HL-60 (cell line): ENCODE results near the gene GPX4.

ENCODE experiments used
- DNase-seq, 2 experiments: peaks; one replicate each; pipeline ENCODE4 v3.0.0-alpha.2; 2010 to 2020; ENCODE audit warnings: low read depth in 1 of 2, low spot score in 1 of 2
- H3K27ac ChIP-seq: fragments of 250-450 bp; sonication (Bioruptor Pico); replicated peaks from 2 replicates; pipeline ENCODE4 v1.5.1; 2020; ENCODE audit warnings: mild to moderate bottlenecking, moderate library complexity
- H3K27me3 ChIP-seq: fragments of 250-450 bp; sonication (Bioruptor Pico); 2 replicates; pipeline ENCODE4 v1.5.1; 2021; ENCODE audit warnings: mild to moderate bottlenecking, moderate library complexity; ENCODE audit not compliant: insufficient read depth, poor library complexity, severe bottlenecking
- H3K4me3 ChIP-seq: replicated peaks from 2 replicates; pipeline ENCODE4 v1.5.1; 2011; ENCODE audit warnings: mild to moderate bottlenecking, control low read depth, low read length; ENCODE audit not compliant: insufficient read depth
- GABPA ChIP-seq: IDR thresholded peaks from 2 replicates; pipeline ENCODE4 v1.6.1; 2012; ENCODE audit warnings: low read depth
- POLR2AphosphoS5 ChIP-seq: IDR thresholded peaks from 2 replicates; pipeline ENCODE4 v1.6.1; 2012; ENCODE audit warnings: low read depth
- SPI1 ChIP-seq: IDR thresholded peaks from 2 replicates; pipeline ENCODE4 v1.6.1; 2012; ENCODE audit warnings: low read depth, mild to moderate bottlenecking, borderline replicate concordance
- TF ChIP-seq, protein P1 (sequence below): IDR thresholded peaks from one replicate; pipeline ENCODE4 v1.5.1; 2011; ENCODE audit warnings: low read length, control low read depth, inconsistent platforms; ENCODE audit not compliant: insufficient read depth
- TF ChIP-seq, protein P2 (sequence below): IDR thresholded peaks from 2 replicates; pipeline ENCODE4 v1.6.1; 2012; ENCODE audit warnings: low read depth; ENCODE audit not compliant: insufficient replicate concordance

Gene GPX4

DNA sequence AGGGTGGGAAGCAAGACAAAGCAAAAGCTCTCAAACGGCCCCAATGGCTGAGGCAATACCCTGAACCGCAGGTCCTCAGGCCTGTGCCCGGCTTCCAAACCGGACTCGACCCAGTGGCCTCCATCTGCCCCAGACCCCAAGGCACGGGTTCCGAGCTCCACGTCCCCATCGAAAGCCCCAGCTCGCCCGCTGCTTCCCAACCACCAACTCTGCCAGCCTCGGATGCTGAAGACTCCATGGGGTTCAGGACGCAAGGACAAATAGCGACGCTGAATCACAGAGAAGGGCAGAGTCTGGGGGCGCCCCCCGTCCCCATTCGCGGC, 9.2 kb upstream of the GPX4 start:
- no peak for TF ChIP-seq SPI1
- no peak for TF ChIP-seq GABPA
- TF ChIP-seq, protein P1, sequence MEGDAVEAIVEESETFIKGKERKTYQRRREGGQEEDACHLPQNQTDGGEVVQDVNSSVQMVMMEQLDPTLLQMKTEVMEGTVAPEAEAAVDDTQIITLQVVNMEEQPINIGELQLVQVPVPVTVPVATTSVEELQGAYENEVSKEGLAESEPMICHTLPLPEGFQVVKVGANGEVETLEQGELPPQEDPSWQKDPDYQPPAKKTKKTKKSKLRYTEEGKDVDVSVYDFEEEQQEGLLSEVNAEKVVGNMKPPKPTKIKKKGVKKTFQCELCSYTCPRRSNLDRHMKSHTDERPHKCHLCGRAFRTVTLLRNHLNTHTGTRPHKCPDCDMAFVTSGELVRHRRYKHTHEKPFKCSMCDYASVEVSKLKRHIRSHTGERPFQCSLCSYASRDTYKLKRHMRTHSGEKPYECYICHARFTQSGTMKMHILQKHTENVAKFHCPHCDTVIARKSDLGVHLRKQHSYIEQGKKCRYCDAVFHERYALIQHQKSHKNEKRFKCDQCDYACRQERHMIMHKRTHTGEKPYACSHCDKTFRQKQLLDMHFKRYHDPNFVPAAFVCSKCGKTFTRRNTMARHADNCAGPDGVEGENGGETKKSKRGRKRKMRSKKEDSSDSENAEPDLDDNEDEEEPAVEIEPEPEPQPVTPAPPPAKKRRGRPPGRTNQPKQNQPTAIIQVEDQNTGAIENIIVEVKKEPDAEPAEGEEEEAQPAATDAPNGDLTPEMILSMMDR, result no peak
- TF ChIP-seq, protein P2, sequence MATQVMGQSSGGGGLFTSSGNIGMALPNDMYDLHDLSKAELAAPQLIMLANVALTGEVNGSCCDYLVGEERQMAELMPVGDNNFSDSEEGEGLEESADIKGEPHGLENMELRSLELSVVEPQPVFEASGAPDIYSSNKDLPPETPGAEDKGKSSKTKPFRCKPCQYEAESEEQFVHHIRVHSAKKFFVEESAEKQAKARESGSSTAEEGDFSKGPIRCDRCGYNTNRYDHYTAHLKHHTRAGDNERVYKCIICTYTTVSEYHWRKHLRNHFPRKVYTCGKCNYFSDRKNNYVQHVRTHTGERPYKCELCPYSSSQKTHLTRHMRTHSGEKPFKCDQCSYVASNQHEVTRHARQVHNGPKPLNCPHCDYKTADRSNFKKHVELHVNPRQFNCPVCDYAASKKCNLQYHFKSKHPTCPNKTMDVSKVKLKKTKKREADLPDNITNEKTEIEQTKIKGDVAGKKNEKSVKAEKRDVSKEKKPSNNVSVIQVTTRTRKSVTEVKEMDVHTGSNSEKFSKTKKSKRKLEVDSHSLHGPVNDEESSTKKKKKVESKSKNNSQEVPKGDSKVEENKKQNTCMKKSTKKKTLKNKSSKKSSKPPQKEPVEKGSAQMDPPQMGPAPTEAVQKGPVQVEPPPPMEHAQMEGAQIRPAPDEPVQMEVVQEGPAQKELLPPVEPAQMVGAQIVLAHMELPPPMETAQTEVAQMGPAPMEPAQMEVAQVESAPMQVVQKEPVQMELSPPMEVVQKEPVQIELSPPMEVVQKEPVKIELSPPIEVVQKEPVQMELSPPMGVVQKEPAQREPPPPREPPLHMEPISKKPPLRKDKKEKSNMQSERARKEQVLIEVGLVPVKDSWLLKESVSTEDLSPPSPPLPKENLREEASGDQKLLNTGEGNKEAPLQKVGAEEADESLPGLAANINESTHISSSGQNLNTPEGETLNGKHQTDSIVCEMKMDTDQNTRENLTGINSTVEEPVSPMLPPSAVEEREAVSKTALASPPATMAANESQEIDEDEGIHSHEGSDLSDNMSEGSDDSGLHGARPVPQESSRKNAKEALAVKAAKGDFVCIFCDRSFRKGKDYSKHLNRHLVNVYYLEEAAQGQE, result no peak
- no peak for TF ChIP-seq POLR2AphosphoS5

DNA sequence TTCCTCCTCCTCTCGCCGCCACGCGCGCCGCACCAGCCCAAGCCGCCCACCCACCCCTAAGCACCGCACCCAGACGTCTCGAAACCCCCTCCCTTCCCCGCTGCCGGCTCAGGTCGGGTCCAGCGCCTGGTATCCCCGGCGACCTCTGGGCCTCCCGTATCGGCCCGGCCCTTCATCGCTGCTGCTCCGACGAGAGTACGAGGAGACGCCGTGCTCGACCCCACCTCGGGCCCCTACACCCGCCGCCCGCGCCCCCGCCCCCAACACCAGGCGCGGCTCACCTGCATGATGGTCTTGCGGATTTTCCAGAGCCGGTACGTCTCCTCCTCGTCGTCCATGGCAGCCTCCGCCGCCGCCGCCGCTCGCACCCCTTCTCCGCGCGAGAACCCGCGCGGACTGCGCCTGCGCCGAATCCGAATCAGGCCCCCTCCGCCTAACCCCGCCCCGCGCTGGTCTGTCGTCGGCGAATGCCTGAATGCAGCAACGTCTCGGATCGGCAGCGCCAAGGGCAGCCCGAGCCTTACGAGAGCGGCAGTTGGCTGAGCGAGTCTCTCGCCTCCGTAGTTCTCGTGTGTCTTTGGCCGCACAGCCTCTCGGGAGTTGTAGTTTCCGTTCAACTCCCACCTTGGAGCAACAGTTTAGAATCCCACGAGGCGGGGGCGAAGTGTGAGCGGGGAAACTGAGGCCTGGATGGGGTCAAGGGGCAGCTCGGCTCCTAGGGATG, 8.7 kb upstream of the GPX4 start, which contains the start of gene POLR2E:
POLR2E (minus strand) TSS at position 398 of the 724 bp plus-strand sequence; CDS start at position 338, 60 bp downstream.
- TF ChIP-seq, protein P2, result no peak
- TF ChIP-seq GABPA, result no peak
- TF ChIP-seq, protein P1, result no peak
- no peak for TF ChIP-seq SPI1
- TF ChIP-seq POLR2AphosphoS5, result peak; percentile 70; the same call in 1 of the 2 replicates
- H3K27ac ChIP-seq, result peak within 1 kb of the TSS; percentile 72
- peak within 1 kb of the TSS; percentile 85 for H3K4me3 ChIP-seq
- no peaks in the 10 kb centered on the region for H3K27me3 ChIP-seq
- peak; percentile 95 to 98 for DNase-seq

More for the DNA sequence above, 9.2 kb upstream of the GPX4 start:
- Histone ChIP-seq H3K27me3 (no peaks in the 10 kb centered on the region), H3K4me3 (peak overlapping the region; percentile 85), H3K27ac (peak overlapping the region; percentile 72)
- DNase-seq, result no peak

DNA sequence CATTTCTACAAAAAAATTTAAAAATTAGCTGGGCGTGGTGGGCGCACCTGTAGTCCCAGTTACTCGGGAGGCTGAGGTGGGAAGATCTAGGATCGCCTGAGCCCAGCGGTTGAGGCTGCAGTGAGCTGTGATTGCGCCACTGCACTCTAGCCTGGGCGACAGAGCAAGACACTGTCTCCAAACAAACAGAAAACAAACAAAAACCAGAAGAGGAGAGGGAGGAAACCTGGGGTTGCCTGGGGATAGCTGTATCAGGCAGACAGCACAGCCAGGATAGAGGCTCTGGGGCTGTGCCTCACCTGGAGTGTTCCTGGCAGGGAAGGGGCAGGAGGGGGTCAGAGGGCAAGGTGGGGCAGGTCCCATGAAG, 6.0 kb upstream of the GPX4 start:
- Histone ChIP-seq H3K27me3 (no peaks in the 10 kb centered on the region), H3K4me3 (no peak overlapping the region), H3K27ac (peak overlapping the region; percentile 64)
- peak in 1 of 2 experiments; percentile 60 for DNase-seq
- TF ChIP-seq GABPA (no peak), SPI1 (no peak), POLR2AphosphoS5 (no peak)
- TF ChIP-seq, protein P1, result no peak
- TF ChIP-seq, protein P2, result no peak
